HG02588 (cell line): ENCODE measurements around the gene DSG3.
A peak's percentile ranks its signal among the peaks of the same experiment; 100 is the strongest.

ENCODE experiments used
- ATAC-seq: cut with Tn5 transposase; IDR thresholded peaks from one replicate; pipeline ENCODE4 v1.9.1; 2021; ENCODE audit warnings: mild to moderate bottlenecking, moderate library complexity; ENCODE audit not compliant: unreplicated experiment

DSG3 gene

GRCh38 chr18:31430554-31430953 lies 17.0 kb upstream of the DSG3 start:
- no peak for ATAC-seq

- no peak for ATAC-seq
Observed at GRCh38 chr18:31432316-31432715, 15.2 kb upstream of the DSG3 start.

- ATAC-seq, result no peak
Observed at GRCh38 chr18:31436825-31437224, 10.7 kb upstream of the DSG3 start.

GRCh38 chr18:31438402-31438801 lies 9.1 kb upstream of the DSG3 start:
- ATAC-seq, result peak; percentile 49

GRCh38 chr18:31439807-31440325 lies 7.7 kb upstream of the DSG3 start:
- no peak for ATAC-seq

GRCh38 chr18:31440787-31441186 lies 6.8 kb upstream of the DSG3 start:
- ATAC-seq, result no peak

GRCh38 chr18:31441493-31441892 lies 6.0 kb upstream of the DSG3 start:
- ATAC-seq, result no peak

GRCh38 chr18:31444142-31444541 lies 3.4 kb upstream of the DSG3 start:
- no peak for ATAC-seq

GRCh38 chr18:31445908-31446307 lies 1.6 kb upstream of the DSG3 start:
- no peak for ATAC-seq

- no peak for ATAC-seq
Observed at GRCh38 chr18:31446854-31447253, 687 bp upstream of the DSG3 start.

- ATAC-seq, result no peak
Observed at GRCh38 chr18:31450409-31450808, 2.9 kb downstream of the DSG3 start.

- ATAC-seq, result no peak
Observed at GRCh38 chr18:31451625-31452024, 4.1 kb downstream of the DSG3 start.

- no peak for ATAC-seq
Observed at GRCh38 chr18:31454066-31454708, 6.6 kb downstream of the DSG3 start.

GRCh38 chr18:31469629-31470028 lies 22.1 kb downstream of the DSG3 start:
- ATAC-seq, result no peak

- no peak for ATAC-seq
Observed at GRCh38 chr18:31478688-31479087, 31.1 kb downstream of the DSG3 start.

GRCh38 chr18:31482051-31482450 lies 34.5 kb downstream of the DSG3 start:
- no peak for ATAC-seq

- ATAC-seq, result no peak
Observed at GRCh38 chr18:31483396-31483795, 35.9 kb downstream of the DSG3 start.

GRCh38 chr18:31484461-31484860 lies 36.9 kb downstream of the DSG3 start:
- ATAC-seq, result no peak

- no peak for ATAC-seq
Observed at GRCh38 chr18:31486165-31486564, 38.6 kb downstream of the DSG3 start.

GRCh38 chr18:31487246-31488015 lies 39.9 kb downstream of the DSG3 start:
- no peak for ATAC-seq

- no peak for ATAC-seq
Observed at GRCh38 chr18:31489311-31489710, 41.8 kb downstream of the DSG3 start.

GRCh38 chr18:31490387-31490786 lies 42.8 kb downstream of the DSG3 start:
- ATAC-seq, result peak; percentile 78
